PC-3 (cell line): ENCODE measurements around the gene HABP4. TPM values are rescaled to one million over a fixed set of nuclear protein-coding genes. Genes with fewer than 3 reads are reported as not detected.

Experiments
- ATAC-seq: fragments of 200-7000 bp; cut with Tn5 transposase; 2 replicates; pipeline ENCODE4 v1.9.1; 2020; ENCODE audit warnings: mild to moderate bottlenecking, moderate library complexity
- BruUV-seq: library from RNA; stranded (reverse); fragments of 400-500 nt; replicated peaks from 2 replicates; lab custom pipeline; 2021; lab: Mats Ljungman, UMichigan
- CTCF ChIA-PET: fragments of 300-600 bp; sonication (Branson Sonifier 250); formaldehyde crosslinking; loops from one replicate; lab custom pipeline; 2022; ENCODE audit warnings: antibody characterized with exemption; lab: Charles Lee
- POLR2A ChIA-PET: fragments of 300-600 bp; sonication (Branson Sonifier 250); formaldehyde crosslinking; loops from one replicate; lab custom pipeline; 2022; ENCODE audit warnings: antibody characterized with exemption; ENCODE audit not compliant: unreplicated experiment; lab: Charles Lee
- DNase-seq: peaks from one replicate; pipeline ENCODE4 v3.0.0-alpha.2; 2015
- H2AFZ ChIP-seq: fragments of 300-600 bp; sonication (generic); 2 replicates; pipeline ENCODE4 v1.6.0; 2016; ENCODE audit warnings: antibody characterized with exemption, low read length
- H3F3A ChIP-seq: fragments of 300-600 bp; sonication (generic); one replicate; pipeline ENCODE4 v1.6.0; 2017; ENCODE audit warnings: antibody characterized with exemption, low read length, control low read depth, mild to moderate bottlenecking; ENCODE audit not compliant: unreplicated experiment
- H3K27ac ChIP-seq: fragments of 300-600 bp; sonication (generic); 2 replicates; pipeline ENCODE4 v1.5.1; 2016; ENCODE audit warnings: mild to moderate bottlenecking, low read length
- H3K27me3 ChIP-seq: fragments of 300-600 bp; sonication (generic); 2 replicates; pipeline ENCODE4 v1.6.1; 2016; ENCODE audit warnings: low read length, mixed read lengths
- H3K36me3 ChIP-seq: fragments of 300-600 bp; sonication (generic); 2 replicates; pipeline ENCODE4 v1.6.1; 2016; ENCODE audit warnings: low read depth, mixed run types, low read length, mixed read lengths
- H3K4me1 ChIP-seq: fragments of 300-600 bp; sonication (generic); 2 replicates; pipeline ENCODE4 v1.5.1; 2016; ENCODE audit warnings: low read length; ENCODE audit not compliant: insufficient read depth
- H3K4me2 ChIP-seq: fragments of 300-600 bp; sonication (generic); 2 replicates; pipeline ENCODE4 v1.6.0; 2016; ENCODE audit warnings: low read length
- H3K4me3 ChIP-seq: fragments of 300-600 bp; sonication (generic); 2 replicates; pipeline ENCODE4 v1.5.1; 2016; ENCODE audit warnings: mild to moderate bottlenecking, low read length, mixed read lengths
- H3K79me2 ChIP-seq: fragments of 300-600 bp; sonication (generic); 2 replicates; pipeline ENCODE4 v1.6.1; 2017; ENCODE audit warnings: low read length, mixed read lengths
- H3K9ac ChIP-seq: fragments of 300-600 bp; sonication (generic); 2 replicates; pipeline ENCODE4 v1.6.0; 2016; ENCODE audit warnings: mild to moderate bottlenecking, low read length
- H3K9me2 ChIP-seq: fragments of 300-600 bp; sonication (generic); replicated peaks from 2 replicates; pipeline ENCODE4 v1.6.1; 2016; ENCODE audit warnings: mixed run types, low read length, mixed read lengths
- H3K9me3 ChIP-seq: fragments of 300-600 bp; sonication (generic); 2 replicates; pipeline ENCODE4 v1.6.1; 2016; ENCODE audit warnings: low read length, mixed read lengths
- H4K20me1 ChIP-seq: fragments of 300-600 bp; sonication (generic); 2 replicates; pipeline ENCODE4 v1.6.1; 2016; ENCODE audit warnings: low read length, mixed read lengths
- EZH2 ChIP-seq: fragments of 300-600 bp; sonication (generic); IDR thresholded peaks from one replicate; pipeline ENCODE4 v1.6.1; 2017; ENCODE audit warnings: antibody characterized with exemption, mild to moderate bottlenecking, low read length; ENCODE audit not compliant: unreplicated experiment
- EZH2phosphoT487 ChIP-seq: fragments of 300-600 bp; sonication (generic); IDR thresholded peaks from 2 replicates; pipeline ENCODE4 v1.6.1; 2018; ENCODE audit warnings: mild to moderate bottlenecking, antibody characterized with exemption, low read length, borderline replicate concordance
- intact Hi-C: fragments of 100-400 bp; cut with micrococcal nuclease; formaldehyde crosslinking; loops from 2 replicates; pipeline ENCODE4 v1.9.0; 2023
- total RNA-seq: library from RNA; depleted of rRNA; stranded (reverse); fragments of >200 nt; gene quantifications from 2 replicates; pipeline ENCODE4 v1.2.3, GENCODE V29; 2014
- TF ChIP-seq, protein P1 (sequence below): fragments of 300-600 bp; sonication (generic); conservative IDR thresholded peaks from 2 replicates; pipeline ENCODE4 v1.5.1; 2017; ENCODE audit warnings: antibody characterized with exemption, low read depth, mild to moderate bottlenecking, low read length

HABP4 gene
- total RNA-seq, 1 experiment from 2014 or later = 6.6 TPM

GRCh38 chr9:96413302-96414221, 36.4 kb upstream of the HABP4 start:
- H3K27me3 ChIP-seq = no peaks in the 10 kb centered on the region
- H3K4me3 ChIP-seq = no peak overlapping the region
- peaks cover 5% of the 10 kb centered on the region for H3K36me3 ChIP-seq
- intact Hi-C loops = no loop called here
- H2AFZ ChIP-seq = no peak overlapping the region
- H3K79me2 ChIP-seq = peaks cover 76% of the 10 kb centered on the region
- no TSS peak for BruUV-seq
- no peak for TF ChIP-seq EZH2
- TF ChIP-seq EZH2phosphoT487 = no peak
- TF ChIP-seq, protein P1, sequence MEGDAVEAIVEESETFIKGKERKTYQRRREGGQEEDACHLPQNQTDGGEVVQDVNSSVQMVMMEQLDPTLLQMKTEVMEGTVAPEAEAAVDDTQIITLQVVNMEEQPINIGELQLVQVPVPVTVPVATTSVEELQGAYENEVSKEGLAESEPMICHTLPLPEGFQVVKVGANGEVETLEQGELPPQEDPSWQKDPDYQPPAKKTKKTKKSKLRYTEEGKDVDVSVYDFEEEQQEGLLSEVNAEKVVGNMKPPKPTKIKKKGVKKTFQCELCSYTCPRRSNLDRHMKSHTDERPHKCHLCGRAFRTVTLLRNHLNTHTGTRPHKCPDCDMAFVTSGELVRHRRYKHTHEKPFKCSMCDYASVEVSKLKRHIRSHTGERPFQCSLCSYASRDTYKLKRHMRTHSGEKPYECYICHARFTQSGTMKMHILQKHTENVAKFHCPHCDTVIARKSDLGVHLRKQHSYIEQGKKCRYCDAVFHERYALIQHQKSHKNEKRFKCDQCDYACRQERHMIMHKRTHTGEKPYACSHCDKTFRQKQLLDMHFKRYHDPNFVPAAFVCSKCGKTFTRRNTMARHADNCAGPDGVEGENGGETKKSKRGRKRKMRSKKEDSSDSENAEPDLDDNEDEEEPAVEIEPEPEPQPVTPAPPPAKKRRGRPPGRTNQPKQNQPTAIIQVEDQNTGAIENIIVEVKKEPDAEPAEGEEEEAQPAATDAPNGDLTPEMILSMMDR = no peak
- H3K9me2 ChIP-seq = no peaks in the 10 kb centered on the region
- CTCF ChIA-PET = no interaction called here
- no peak overlapping the region for H3K4me2 ChIP-seq
- no peaks in the 10 kb centered on the region for H3K9me3 ChIP-seq
- POLR2A ChIA-PET = no interaction called here
- H3K27ac ChIP-seq = no peak overlapping the region
- ATAC-seq (no peak), DNase-seq (no peak)
- H3K9ac ChIP-seq = no peak overlapping the region
- H3F3A ChIP-seq = no peaks in the 10 kb centered on the region
- no peaks in the 10 kb centered on the region for H3K4me1 ChIP-seq
- H4K20me1 ChIP-seq = peaks cover 5% of the 10 kb centered on the region; the same call in 1 of the 2 replicates

DNA sequence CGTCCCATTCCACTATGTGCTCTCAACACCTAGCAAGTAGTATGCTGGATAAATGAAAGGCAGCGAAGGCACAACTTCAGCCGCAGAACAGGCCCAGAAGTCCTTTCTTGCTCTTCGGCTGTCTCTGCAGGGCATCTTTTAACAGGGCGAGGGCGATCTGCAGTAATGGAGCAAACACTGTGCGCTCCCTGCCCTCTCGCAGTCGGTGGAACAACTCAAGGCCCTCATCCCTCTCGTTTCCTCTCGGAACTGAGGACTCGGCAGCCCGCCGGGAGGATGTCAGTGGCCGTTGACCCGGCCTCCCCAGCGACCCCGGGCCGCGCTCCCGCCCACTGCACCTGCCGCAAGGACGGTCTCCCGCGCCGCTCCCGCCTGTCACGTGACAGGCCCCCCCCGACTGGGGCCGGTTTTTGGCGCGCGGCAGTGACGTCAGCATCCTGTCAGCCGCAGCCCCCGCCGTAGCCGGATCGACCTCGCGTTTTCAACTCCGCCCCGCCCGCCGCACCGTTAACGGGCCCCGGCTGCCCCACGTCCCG, 32.9 kb upstream of the HABP4 start:
- Histone ChIP-seq H3K36me3 (no peaks in the 10 kb centered on the region), H2AFZ (peak overlapping the region; percentile 72), H3K9me2 (no peaks in the 10 kb centered on the region), H3K27me3 (no peaks in the 10 kb centered on the region), H3F3A (peaks cover 10% of the 10 kb centered on the region), H3K4me3 (peak overlapping the region; percentile 83), H3K27ac (no peak overlapping the region), H4K20me1 (0 out of 2 replicates have a peak, but pooled peaks cover 5% of the 10 kb centered on the region), H3K4me1 (peaks cover 19% of the 10 kb centered on the region), H3K9ac (peak overlapping the region; percentile 74), H3K4me2 (peak overlapping the region; percentile 85), H3K79me2 (peaks cover 51% of the 10 kb centered on the region), H3K9me3 (no peaks in the 10 kb centered on the region)
- ATAC-seq = peak; percentile 0; the same call in 1 of the 2 replicates
- ChIA-PET POLR2A (no interaction called here), CTCF (interaction anchor here (0.6 kb wide), 1 partner anchor 49 kb away, joined by 5 read pairs; no protein-coding TSS in a partner anchor)
- TF ChIP-seq, protein P1 = no peak
- no peak for TF ChIP-seq EZH2
- no peak for TF ChIP-seq EZH2phosphoT487
- DNase-seq = peak; percentile 74
- intact Hi-C loops = loop anchor here (5.0 kb wide), 1 partner anchor 35 kb away; the partner anchor contains the start of gene SLC35D2
- TSS peak; percentile 68 for BruUV-seq
